ENCODE results near the gene IFRD2.

DNA sequence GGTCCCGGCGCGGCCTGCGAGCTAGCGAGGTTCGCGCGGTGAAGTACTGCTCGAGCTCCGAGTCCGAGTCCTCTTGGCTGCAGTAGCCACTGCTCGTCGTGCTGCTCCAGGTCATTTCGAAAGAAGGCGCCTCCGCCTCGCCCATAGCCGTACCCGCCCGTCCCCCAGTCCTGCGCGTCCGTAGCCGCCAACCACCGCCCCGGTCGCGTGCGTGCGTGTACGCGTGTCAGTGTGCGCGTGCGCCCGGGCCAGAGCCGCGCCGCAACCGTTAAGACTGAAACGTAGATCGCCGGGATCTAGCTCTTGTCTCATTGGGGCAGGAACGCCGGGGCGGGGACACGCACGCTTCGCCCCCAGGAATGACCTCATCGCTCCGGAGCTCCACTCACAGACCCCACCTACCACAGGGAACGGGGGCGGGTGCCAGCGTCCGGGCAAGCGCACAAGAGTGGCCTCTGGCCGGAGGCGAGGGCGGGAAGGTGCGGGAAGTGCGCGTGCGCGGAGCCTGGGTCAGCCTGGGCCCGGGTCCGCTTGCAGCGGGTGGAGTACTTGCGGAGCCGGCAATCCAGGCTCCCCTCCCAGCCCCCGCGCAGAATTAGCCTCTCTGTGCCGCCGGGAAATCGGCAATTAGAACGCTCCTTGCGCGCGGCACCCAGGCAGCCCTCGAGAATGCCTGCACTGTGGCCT is 45.1 kb upstream of the IFRD2 start:
- TF ChIP-seq, protein P1, sequence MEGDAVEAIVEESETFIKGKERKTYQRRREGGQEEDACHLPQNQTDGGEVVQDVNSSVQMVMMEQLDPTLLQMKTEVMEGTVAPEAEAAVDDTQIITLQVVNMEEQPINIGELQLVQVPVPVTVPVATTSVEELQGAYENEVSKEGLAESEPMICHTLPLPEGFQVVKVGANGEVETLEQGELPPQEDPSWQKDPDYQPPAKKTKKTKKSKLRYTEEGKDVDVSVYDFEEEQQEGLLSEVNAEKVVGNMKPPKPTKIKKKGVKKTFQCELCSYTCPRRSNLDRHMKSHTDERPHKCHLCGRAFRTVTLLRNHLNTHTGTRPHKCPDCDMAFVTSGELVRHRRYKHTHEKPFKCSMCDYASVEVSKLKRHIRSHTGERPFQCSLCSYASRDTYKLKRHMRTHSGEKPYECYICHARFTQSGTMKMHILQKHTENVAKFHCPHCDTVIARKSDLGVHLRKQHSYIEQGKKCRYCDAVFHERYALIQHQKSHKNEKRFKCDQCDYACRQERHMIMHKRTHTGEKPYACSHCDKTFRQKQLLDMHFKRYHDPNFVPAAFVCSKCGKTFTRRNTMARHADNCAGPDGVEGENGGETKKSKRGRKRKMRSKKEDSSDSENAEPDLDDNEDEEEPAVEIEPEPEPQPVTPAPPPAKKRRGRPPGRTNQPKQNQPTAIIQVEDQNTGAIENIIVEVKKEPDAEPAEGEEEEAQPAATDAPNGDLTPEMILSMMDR (IDR thresholded peaks at IDR 0.05), result no peak
- TF ChIP-seq POLR2A (IDR thresholded peaks at IDR 0.05), result peak; percentile 62 to 91
